AG09309 (cell line): ENCODE data around the gene ATAT1.

Source experiments
- DNase-seq: peaks from one replicate; pipeline ENCODE4 v3.0.0-alpha.2; 2010; ENCODE audit warnings: low read depth
- H3K4me3 ChIP-seq: 2 replicates; pipeline ENCODE4 v1.5.1; 2011; ENCODE audit warnings: mild to moderate bottlenecking, low read depth, low read length, moderate library complexity; ENCODE audit not compliant: control insufficient read depth
- CTCF ChIP-seq: IDR thresholded peaks from 2 replicates; pipeline ENCODE4 v1.5.1; 2011; ENCODE audit warnings: mild to moderate bottlenecking, low read depth, low read length, inconsistent platforms; ENCODE audit not compliant: insufficient read depth, control insufficient read depth; ENCODE audit errors: missing control alignments

The ATAT1 gene

DNA sequence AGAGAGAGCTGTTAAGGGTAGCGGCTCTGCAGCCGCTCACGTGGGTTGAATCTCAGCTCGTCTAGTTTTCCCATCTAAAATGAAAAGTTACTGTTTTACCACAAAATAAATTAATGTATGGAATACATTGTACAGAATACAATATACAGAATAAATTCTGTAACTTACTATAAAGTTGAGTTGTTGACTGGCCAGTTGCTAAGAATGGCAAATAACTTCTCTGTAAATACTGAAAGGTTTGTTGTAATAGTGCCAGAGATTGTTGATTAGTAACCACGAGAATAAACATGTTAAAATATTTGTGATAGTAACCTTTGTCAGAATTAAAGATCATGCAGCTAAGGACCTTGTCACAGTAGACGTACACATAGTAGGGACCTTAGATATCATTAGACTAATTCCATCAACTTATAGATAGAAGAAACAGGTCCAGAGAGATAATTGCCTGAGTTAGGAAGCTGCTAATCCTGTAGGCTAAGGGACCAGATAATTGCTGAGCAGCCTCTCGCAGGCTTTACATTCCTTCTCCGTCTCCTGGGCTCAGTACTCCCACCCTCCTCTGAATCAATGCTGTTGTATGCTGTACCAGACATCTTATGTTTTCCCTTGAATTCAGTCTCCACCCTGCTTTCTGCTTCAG is 64.7 kb downstream of the ATAT1 start:
- DNase-seq, result no peak
- peak overlapping the region; percentile 83 for H3K4me3 ChIP-seq
- TF ChIP-seq CTCF, result no peak
